Measurements from ENCODE around the gene ADAM11. TPM values are rescaled to one million over a fixed set of nuclear protein-coding genes. Genes with fewer than 3 reads are reported as not detected.

The ADAM11 gene
- polyA plus RNA-seq, 2 of the 4 experiments (the other 2 are of a cell fraction): 0.75 to 2.1 TPM

DNA sequence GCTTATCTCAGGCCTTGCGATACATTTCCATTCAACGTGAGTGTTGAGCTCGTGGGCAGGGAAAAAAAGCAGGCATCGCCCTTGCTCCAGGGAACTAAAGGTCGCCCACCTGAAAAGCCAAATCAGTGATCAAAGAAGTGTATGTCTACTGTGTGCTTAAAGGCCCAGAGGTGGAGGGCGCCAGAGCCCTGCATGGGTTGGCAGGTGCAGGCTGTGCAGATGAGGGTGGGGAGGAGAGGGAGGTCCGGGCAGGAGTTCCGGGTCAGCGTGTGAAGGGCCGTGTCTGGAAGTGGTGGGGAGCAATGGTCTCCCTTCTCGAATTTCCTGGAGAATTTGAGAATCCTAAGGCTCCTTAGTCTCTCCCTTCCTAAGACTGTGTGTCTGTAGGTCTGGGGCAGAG is 7.2 kb downstream of the ADAM11 start:
- CTCF ChIA-PET: interaction anchor here (1.2 to 30.3 kb wide), 4 partner anchors 7 to 156 kb away, joined by 3 to 1787 read pairs (median 50); partner anchors contain the start of gene HIGD1B
- no peak for DNase-seq (ENCODE audit: low read depth in 1 of 2, low spot score in 1 of 2)
- TF ChIP-seq NR3C1 (IDR thresholded peaks at IDR 0.05) (no peak), HEYL (CRISPR knock-in tag; IDR thresholded peaks at IDR 0.05) (no peak), RARB (CRISPR knock-in tag; IDR thresholded peaks at IDR 0.05) (no peak), EP300 (IDR thresholded peaks at IDR 0.05) (no peak), HOXA7 (CRISPR knock-in tag; IDR thresholded peaks at IDR 0.05) (no peak), ZC3H11A (IDR thresholded peaks at IDR 0.05) (no peak), NFE2L2 (conservative IDR thresholded peaks at IDR 0.05; ENCODE audit: low read length) (no peak), JUNB (IDR thresholded peaks at IDR 0.05) (no peak), FOSL2 (IDR thresholded peaks at IDR 0.05) (no peak), FOSL2 (CRISPR knock-in tag; IDR thresholded peaks at IDR 0.05) (no peak), PHF8 (IDR thresholded peaks at IDR 0.05; ENCODE audit: borderline replicate concordance, low read depth) (no peak), CHD4 (IDR thresholded peaks at IDR 0.05; ENCODE audit: borderline replicate concordance) (no peak)
- TF ChIP-seq, protein P1, sequence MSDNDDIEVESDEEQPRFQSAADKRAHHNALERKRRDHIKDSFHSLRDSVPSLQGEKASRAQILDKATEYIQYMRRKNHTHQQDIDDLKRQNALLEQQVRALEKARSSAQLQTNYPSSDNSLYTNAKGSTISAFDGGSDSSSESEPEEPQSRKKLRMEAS (IDR thresholded peaks at IDR 0.05): no peak
- TF ChIP-seq, protein P2, sequence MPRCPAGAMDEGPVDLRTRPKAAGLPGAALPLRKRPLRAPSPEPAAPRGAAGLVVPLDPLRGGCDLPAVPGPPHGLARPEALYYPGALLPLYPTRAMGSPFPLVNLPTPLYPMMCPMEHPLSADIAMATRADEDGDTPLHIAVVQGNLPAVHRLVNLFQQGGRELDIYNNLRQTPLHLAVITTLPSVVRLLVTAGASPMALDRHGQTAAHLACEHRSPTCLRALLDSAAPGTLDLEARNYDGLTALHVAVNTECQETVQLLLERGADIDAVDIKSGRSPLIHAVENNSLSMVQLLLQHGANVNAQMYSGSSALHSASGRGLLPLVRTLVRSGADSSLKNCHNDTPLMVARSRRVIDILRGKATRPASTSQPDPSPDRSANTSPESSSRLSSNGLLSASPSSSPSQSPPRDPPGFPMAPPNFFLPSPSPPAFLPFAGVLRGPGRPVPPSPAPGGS (IDR thresholded peaks at IDR 0.05): no peak
- TF ChIP-seq, protein P3, sequence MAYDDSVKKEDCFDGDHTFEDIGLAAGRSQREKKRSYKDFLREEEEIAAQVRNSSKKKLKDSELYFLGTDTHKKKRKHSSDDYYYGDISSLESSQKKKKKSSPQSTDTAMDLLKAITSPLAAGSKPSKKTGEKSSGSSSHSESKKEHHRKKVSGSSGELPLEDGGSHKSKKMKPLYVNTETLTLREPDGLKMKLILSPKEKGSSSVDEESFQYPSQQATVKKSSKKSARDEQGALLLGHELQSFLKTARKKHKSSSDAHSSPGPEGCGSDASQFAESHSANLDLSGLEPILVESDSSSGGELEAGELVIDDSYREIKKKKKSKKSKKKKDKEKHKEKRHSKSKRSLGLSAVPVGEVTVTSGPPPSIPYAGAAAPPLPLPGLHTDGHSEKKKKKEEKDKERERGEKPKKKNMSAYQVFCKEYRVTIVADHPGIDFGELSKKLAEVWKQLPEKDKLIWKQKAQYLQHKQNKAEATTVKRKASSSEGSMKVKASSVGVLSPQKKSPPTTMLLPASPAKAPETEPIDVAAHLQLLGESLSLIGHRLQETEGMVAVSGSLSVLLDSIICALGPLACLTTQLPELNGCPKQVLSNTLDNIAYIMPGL (CRISPR knock-in tag; IDR thresholded peaks at IDR 0.05; ENCODE audit: borderline replicate concordance): no peak
- TF ChIP-seq, protein P4, sequence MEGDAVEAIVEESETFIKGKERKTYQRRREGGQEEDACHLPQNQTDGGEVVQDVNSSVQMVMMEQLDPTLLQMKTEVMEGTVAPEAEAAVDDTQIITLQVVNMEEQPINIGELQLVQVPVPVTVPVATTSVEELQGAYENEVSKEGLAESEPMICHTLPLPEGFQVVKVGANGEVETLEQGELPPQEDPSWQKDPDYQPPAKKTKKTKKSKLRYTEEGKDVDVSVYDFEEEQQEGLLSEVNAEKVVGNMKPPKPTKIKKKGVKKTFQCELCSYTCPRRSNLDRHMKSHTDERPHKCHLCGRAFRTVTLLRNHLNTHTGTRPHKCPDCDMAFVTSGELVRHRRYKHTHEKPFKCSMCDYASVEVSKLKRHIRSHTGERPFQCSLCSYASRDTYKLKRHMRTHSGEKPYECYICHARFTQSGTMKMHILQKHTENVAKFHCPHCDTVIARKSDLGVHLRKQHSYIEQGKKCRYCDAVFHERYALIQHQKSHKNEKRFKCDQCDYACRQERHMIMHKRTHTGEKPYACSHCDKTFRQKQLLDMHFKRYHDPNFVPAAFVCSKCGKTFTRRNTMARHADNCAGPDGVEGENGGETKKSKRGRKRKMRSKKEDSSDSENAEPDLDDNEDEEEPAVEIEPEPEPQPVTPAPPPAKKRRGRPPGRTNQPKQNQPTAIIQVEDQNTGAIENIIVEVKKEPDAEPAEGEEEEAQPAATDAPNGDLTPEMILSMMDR (IDR thresholded peaks at IDR 0.05): no peak
- Histone ChIP-seq H3K9me3 (no peaks in the 10 kb centered on the region), H3K4me2 (no peak overlapping the region), H3K4me1 (no peaks in the 10 kb centered on the region), H3K4me3 (no peak overlapping the region), H3K27ac (no peak overlapping the region)
- POLR2A ChIA-PET: no interaction called here
- FAIRE-seq: no peak
- no peak for ATAC-seq
- WGBS (ENCODE audit: missing lambda C conversion rate): 79% methylated on average over 11 of the region's 11 CpGs

DNA sequence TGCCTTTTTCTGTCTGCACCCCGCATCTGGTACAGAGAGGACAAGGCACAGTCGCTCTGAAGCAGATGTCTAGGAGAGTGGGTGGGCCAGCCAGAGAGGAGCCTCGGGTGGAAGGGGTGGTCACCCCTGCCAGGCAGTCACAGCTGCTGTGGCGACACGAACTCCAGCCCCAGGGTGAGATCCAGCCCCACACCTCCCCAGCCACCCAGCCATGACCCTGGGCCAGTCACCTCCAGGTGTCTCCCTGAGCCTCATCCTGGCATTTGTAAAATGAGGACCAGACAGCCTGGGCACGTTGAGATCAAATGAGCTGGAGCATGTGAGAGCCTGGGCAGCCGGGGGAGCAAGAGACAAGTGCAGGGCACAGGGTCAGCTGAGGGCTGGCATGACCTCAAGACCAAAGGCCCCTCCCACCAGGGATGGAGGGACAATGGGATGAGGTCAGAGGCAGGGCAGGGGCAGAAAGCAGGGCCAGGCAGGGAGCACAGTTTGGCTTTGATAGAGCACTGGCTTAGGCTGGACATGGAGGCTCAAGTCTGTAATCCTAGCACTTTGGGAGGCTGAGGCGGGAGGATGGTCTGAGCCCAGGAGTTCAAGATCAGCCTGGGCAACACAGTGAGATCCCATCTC is 7.7 kb downstream of the ADAM11 start:
- DNase-seq (ENCODE audit: low read depth in 1 of 2, low spot score in 1 of 2): no peak
- Histone ChIP-seq H3K4me3 (no peak overlapping the region), H3K9me3 (no peaks in the 10 kb centered on the region), H3K27ac (no peak overlapping the region), H3K4me1 (no peaks in the 10 kb centered on the region), H3K4me2 (no peak overlapping the region)
- ATAC-seq: peak; percentile 4 to 13; a peak in 3 of 6 replicates
- TF ChIP-seq HOXA7 (CRISPR knock-in tag; IDR thresholded peaks at IDR 0.05): no peak
- TF ChIP-seq MYC (IDR thresholded peaks at IDR 0.05; ENCODE audit: borderline replicate concordance, low read length): no peak
- no peak for TF ChIP-seq RAD21 (conservative IDR thresholded peaks at IDR 0.05 in 1 of 2, IDR thresholded peaks at IDR 0.05 in 1 of 2)
- no peak for TF ChIP-seq ZNF302 (CRISPR knock-in tag; IDR thresholded peaks at IDR 0.05)
- TF ChIP-seq, protein P4 (IDR thresholded peaks at IDR 0.05): no peak
- TF ChIP-seq, protein P3 (CRISPR knock-in tag; IDR thresholded peaks at IDR 0.05; ENCODE audit: borderline replicate concordance): no peak
- TF ChIP-seq RARB (CRISPR knock-in tag; IDR thresholded peaks at IDR 0.05): no peak
- TF ChIP-seq, protein P5, sequence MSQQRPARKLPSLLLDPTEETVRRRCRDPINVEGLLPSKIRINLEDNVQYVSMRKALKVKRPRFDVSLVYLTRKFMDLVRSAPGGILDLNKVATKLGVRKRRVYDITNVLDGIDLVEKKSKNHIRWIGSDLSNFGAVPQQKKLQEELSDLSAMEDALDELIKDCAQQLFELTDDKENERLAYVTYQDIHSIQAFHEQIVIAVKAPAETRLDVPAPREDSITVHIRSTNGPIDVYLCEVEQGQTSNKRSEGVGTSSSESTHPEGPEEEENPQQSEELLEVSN (IDR thresholded peaks at IDR 0.05; ENCODE audit: borderline replicate concordance, low read depth): no peak
- no peak for TF ChIP-seq ZC3H11A (IDR thresholded peaks at IDR 0.05)
- no peak for TF ChIP-seq MAZ (IDR thresholded peaks at IDR 0.05; ENCODE audit: borderline replicate concordance, low read depth, low read length)
- no peak for TF ChIP-seq FOXS1 (CRISPR knock-in tag; IDR thresholded peaks at IDR 0.05)
- no peak for FAIRE-seq
- CTCF ChIA-PET: interaction anchor here (5.6 to 30.3 kb wide), 3 partner anchors 7 to 99 kb away, joined by 36 to 1787 read pairs (median 65); partner anchors contain the start of gene HIGD1B
- 66% methylated on average over 6 of the region's 8 CpGs for WGBS (ENCODE audit: missing lambda C conversion rate)
- POLR2A ChIA-PET: no interaction called here

Data from A549 (cell line).